ENCODE results near the gene AMPD2. TPM values are rescaled to one million over a fixed set of nuclear protein-coding genes. Genes with fewer than 3 reads are reported as not detected.
A peak's percentile ranks its signal among the peaks of the same experiment; 100 is the strongest.

The AMPD2 gene
- total RNA-seq, 3 donors from 2014 or later (not counting 1 experiment from before 2014, with no cell fraction given): 200 to 271 (median 243) TPM

- Mint-ChIP-seq H3K4me1 (peaks cover 2 to 6% of the 10 kb centered on the region in 2 donors), H3K27ac (no peak overlapping the region), H3K4me3 (no peak overlapping the region), H3K9me3 (no peaks in the 10 kb centered on the region), H3K36me3 (no peaks in the 10 kb centered on the region), H3K27me3 (ENCODE audit: low read depth in 2 of 2) (peaks cover 0 to 12% of the 10 kb centered on the region in 2 donors)
- peaks cover 4% of the 10 kb centered on the region for H3K4me1 ChIP-seq (ENCODE audit: control insufficient read depth, insufficient read depth, low read length)
- intact Hi-C loops (cut with micrococcal nuclease): no loop called here
- WGBS (ENCODE audit: insufficient coverage): 35% methylated on average over 12 of the region's 13 CpGs
- H3K27ac ChIP-seq (ENCODE audit: low read length): no peak overlapping the region
- H3K4me3 ChIP-seq (ENCODE audit: low read length): no peak overlapping the region
- H3K27me3 ChIP-seq (ENCODE audit: control insufficient read depth, insufficient read depth, low read length): no peaks in the 10 kb centered on the region
- ATAC-seq: no peak
- peaks cover 14% of the 10 kb centered on the region for H3K36me3 ChIP-seq (ENCODE audit: control insufficient read depth, insufficient read depth, low read length)
- DNase-seq: peak in 1 of 2 donors; percentile 49
- TF ChIP-seq CTCF (IDR thresholded peaks at IDR 0.05): no peak
- H3K9me3 ChIP-seq (ENCODE audit: control insufficient read depth, insufficient read depth, low read length): no peaks in the 10 kb centered on the region
These were observed 15.4 kb downstream of the AMPD2 start for GRCh38 chr1:109634771-109635750.

- Mint-ChIP-seq H3K27me3 (ENCODE audit: low read depth in 2 of 2) (peaks cover 0 to 14% of the 10 kb centered on the region in 2 donors), H3K27ac (no peak overlapping the region), H3K9me3 (no peaks in the 10 kb centered on the region), H3K4me1 (peaks cover 5 to 8% of the 10 kb centered on the region in 2 donors), H3K4me3 (no peak overlapping the region), H3K36me3 (no peaks in the 10 kb centered on the region)
- TF ChIP-seq CTCF (IDR thresholded peaks at IDR 0.05): no peak
- H3K27ac ChIP-seq (ENCODE audit: low read length): no peak overlapping the region
- DNase-seq (peak in 1 of 2 donors; percentile 1), ATAC-seq (no peak)
- H3K36me3 ChIP-seq (ENCODE audit: control insufficient read depth, insufficient read depth, low read length): peaks cover 10% of the 10 kb centered on the region
- intact Hi-C loops (cut with micrococcal nuclease): no loop called here
- no peak overlapping the region for H3K4me3 ChIP-seq (ENCODE audit: low read length)
- WGBS (ENCODE audit: insufficient coverage): 98% methylated on average over 2 of the region's 2 CpGs
- no peaks in the 10 kb centered on the region for H3K9me3 ChIP-seq (ENCODE audit: control insufficient read depth, insufficient read depth, low read length)
- H3K27me3 ChIP-seq (ENCODE audit: control insufficient read depth, insufficient read depth, low read length): no peaks in the 10 kb centered on the region
- peaks cover 10% of the 10 kb centered on the region for H3K4me1 ChIP-seq (ENCODE audit: control insufficient read depth, insufficient read depth, low read length)
These were observed 16.2 kb downstream of the AMPD2 start for GRCh38 chr1:109635862-109636200.

- H3K27me3 ChIP-seq (ENCODE audit: control insufficient read depth, insufficient read depth, low read length): no peaks in the 10 kb centered on the region
- no peak for TF ChIP-seq CTCF (IDR thresholded peaks at IDR 0.05)
- H3K36me3 Mint-ChIP-seq: no peaks in the 10 kb centered on the region
These were observed 16.7 kb downstream of the AMPD2 start for GRCh38 chr1:109636201-109636952.

More at GRCh38 chr1:109636201-109636952, 16.7 kb downstream of the AMPD2 start:
- H3K27ac ChIP-seq (ENCODE audit: low read length): no peak overlapping the region
- WGBS (ENCODE audit: insufficient coverage): 88% methylated on average over 9 of the region's 9 CpGs
- H3K27me3 Mint-ChIP-seq (ENCODE audit: low read depth in 2 of 2): peaks cover 0 to 14% of the 10 kb centered on the region in 2 donors
- H3K27ac Mint-ChIP-seq: no peak overlapping the region
- H3K9me3 Mint-ChIP-seq: no peaks in the 10 kb centered on the region
- no peak overlapping the region for H3K4me3 ChIP-seq (ENCODE audit: low read length)
- intact Hi-C loops (cut with micrococcal nuclease): no loop called here
- peaks cover 5 to 8% of the 10 kb centered on the region in 2 donors for H3K4me1 Mint-ChIP-seq
- H3K36me3 ChIP-seq (ENCODE audit: control insufficient read depth, insufficient read depth, low read length): peaks cover 4% of the 10 kb centered on the region
- no peak for ATAC-seq
- H3K9me3 ChIP-seq (ENCODE audit: control insufficient read depth, insufficient read depth, low read length): no peaks in the 10 kb centered on the region
- peak in 1 of 2 donors; percentile 2 for DNase-seq
- peaks cover 10% of the 10 kb centered on the region for H3K4me1 ChIP-seq (ENCODE audit: control insufficient read depth, insufficient read depth, low read length)
- no peak overlapping the region for H3K4me3 Mint-ChIP-seq
